Activated T-cell treated with anti-CD3 and anti-CD28 coated beads, Interleukin-2, amount 50 U/mL, for 4 hours (primary cell): ENCODE measurements around the gene TIAM2. TPM values are rescaled to one million over a fixed set of nuclear protein-coding genes. Genes with fewer than 3 reads are reported as not detected.

Source experiments
- ATAC-seq, 2 donors: fragments of 200-7000 bp; cut with Tn5 transposase; one replicate each; pipeline ENCODE4 v1.10.0; 2021
- DNase-seq: peaks from one replicate; pipeline ENCODE4 v3.0.0-alpha.2; 2020
- H3K27me3 Mint-ChIP-seq: one replicate; pipeline ENCODE4 v1.8.0; 2021; ENCODE audit warnings: low read depth, mixed read lengths
- H3K36me3 Mint-ChIP-seq: one replicate; pipeline ENCODE4 v1.8.0; 2022; ENCODE audit warnings: mixed read lengths; ENCODE audit not compliant: insufficient read depth
- H3K4me1 Mint-ChIP-seq: one replicate; pipeline ENCODE4 v1.8.0; 2021; ENCODE audit warnings: low read depth, mixed read lengths
- H3K4me3 Mint-ChIP-seq: one replicate; pipeline ENCODE4 v1.8.0; 2021; ENCODE audit warnings: mild to moderate bottlenecking, moderate library complexity, mixed read lengths
- H3K9me3 Mint-ChIP-seq: one replicate; pipeline ENCODE4 v1.8.0; 2021; ENCODE audit warnings: mixed read lengths
- total RNA-seq, 3 donors: library from RNA; stranded (reverse); gene quantifications; one replicate each; pipeline ENCODE4 v1.2.1, GENCODE V29; 2021

The TIAM2 gene
- total RNA-seq, 3 donors from 2014 or later: 11.0 to 18.5 (median 12.2) TPM

DNA sequence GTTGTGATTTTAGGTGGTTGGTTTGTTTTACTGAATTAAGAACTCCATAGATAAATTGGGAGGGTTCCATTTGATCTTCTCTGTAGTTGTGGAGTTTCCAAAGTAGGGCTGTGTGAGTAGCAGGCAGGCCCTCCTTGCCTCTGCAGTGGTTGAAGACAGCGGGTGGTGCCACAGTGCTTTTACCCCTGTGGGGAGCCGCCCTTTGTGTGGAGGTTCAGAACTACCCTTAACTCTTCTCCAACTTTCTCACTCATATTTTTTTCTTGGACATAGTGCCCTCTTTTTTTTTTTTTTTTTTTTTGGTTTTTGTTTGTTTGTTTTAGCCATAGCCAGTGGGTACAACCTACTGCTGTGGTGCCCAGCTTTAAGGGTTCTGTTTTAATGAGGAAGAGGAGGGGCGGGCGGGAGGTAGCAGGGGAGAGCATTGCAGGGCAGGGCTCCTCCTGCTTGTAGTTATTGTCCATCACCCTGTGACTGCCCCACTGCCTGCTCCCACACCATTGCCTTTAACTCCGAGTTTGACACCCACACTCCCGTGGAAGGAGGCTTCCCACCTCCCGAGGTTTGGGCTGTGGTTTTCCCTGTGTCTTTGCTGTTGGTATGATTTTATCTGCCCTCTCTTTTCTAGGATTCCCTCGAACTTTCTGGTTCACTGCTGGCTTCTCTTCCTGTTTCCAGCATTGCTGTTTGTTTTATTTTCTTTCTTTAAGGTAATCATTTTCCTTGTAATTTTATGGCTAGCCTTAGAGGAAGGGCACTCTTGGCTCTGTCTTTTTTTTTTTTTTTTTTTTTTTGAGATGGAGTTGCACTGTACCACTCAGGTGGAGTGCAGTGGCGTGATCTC, 50.7 kb downstream of the TIAM2 start:
- no peak overlapping the region for H3K4me3 Mint-ChIP-seq
- H3K27me3 Mint-ChIP-seq: no peaks in the 10 kb centered on the region
- no peaks in the 10 kb centered on the region for H3K9me3 Mint-ChIP-seq
- ATAC-seq (no peak), DNase-seq (no peak)
- H3K36me3 Mint-ChIP-seq: no peaks in the 10 kb centered on the region
- H3K4me1 Mint-ChIP-seq: peaks cover 18% of the 10 kb centered on the region

DNA sequence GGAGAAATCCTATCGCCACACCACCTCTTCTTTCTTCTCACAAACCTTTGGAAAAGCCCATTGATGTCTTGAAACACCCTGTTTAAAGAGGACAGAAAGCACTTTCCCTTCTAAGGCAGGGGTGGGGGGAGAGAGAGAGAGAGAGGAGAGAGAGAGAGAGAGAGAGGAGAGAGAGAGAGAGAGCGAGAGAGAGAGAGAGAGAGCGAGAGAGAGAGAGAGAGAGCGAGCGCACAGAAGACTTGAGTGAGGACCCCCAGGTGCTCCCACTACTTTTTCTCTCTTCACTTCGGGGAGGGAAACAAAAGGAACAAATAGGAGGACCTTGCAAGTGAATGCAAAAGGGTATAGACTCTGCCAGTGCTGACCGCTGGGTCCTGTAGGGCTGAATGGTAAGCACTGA, 52.4 kb downstream of the TIAM2 start:
- no peak overlapping the region for H3K4me3 Mint-ChIP-seq
- DNase-seq (no peak), ATAC-seq (no peak)
- no peaks in the 10 kb centered on the region for H3K36me3 Mint-ChIP-seq
- H3K27me3 Mint-ChIP-seq: no peaks in the 10 kb centered on the region
- H3K9me3 Mint-ChIP-seq: no peaks in the 10 kb centered on the region
- H3K4me1 Mint-ChIP-seq: peaks cover 27% of the 10 kb centered on the region

DNA sequence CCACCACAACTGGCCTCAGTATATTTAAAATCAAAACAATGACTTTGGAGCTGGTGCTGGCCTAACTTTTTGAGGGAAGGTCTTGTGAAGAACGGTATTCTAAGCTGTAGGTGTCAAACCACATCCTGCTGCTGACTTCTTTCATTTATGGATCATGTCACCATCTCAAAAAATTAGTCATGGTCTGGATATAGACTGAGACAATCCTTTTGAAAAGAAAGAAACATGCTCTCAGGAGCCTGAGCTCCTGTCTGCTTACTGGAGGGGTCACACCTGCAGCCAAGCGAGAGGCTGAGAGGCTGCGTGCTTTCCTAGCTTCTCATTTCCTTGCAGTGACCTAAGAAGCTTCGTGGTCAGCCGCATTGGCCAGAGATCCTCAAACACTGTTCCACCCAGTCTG, 55.2 kb downstream of the TIAM2 start:
- DNase-seq (peak; percentile 14), ATAC-seq (peak; percentile 96 to 98)
- H3K4me3 Mint-ChIP-seq: peak overlapping the region; percentile 59

DNA sequence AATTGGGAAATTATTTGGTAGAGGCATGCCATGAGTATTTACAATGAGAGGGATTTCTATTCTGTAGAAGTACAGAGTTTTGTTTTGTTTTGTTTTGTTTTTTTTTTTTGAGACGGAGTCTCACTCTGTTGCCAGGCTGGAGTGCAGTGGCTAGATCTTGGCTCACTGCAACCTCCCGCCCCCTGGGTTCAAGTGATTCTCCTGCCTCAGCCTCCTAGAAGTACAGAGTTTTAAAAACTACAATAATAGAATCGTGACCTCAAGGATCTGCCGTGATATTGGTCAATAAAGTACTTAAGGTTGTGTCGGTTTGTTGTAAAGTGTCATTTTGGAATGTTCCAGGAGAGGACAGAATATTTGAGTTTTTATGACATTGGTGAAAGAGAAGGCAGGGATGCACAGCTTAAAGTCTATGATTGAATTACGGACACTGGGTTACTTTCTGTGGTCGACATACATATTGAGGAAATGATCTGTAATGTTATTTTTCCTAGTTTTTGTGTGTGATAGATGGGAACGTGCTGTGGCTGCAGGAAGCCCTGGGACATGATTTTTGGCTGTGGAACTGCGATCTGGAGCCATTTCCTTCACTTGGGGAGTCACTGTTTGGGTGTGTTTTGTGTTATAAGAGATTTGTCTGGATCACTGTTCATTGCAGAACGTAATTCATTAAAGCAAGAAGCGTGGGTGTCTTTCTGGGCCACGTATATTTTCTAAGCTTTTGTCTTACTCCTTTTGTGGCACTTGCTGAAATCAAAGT, 59.6 kb downstream of the TIAM2 start:
- Mint-ChIP-seq H3K27me3 (no peaks in the 10 kb centered on the region), H3K9me3 (no peaks in the 10 kb centered on the region), H3K4me3 (no peak overlapping the region), H3K36me3 (no peaks in the 10 kb centered on the region), H3K4me1 (peaks cover 22% of the 10 kb centered on the region)
- ATAC-seq (no peak), DNase-seq (no peak)

More for the DNA sequence above, 55.2 kb downstream of the TIAM2 start:
- Mint-ChIP-seq H3K27me3 (no peaks in the 10 kb centered on the region), H3K9me3 (no peaks in the 10 kb centered on the region), H3K4me1 (peaks cover 27% of the 10 kb centered on the region), H3K36me3 (no peaks in the 10 kb centered on the region)

DNA sequence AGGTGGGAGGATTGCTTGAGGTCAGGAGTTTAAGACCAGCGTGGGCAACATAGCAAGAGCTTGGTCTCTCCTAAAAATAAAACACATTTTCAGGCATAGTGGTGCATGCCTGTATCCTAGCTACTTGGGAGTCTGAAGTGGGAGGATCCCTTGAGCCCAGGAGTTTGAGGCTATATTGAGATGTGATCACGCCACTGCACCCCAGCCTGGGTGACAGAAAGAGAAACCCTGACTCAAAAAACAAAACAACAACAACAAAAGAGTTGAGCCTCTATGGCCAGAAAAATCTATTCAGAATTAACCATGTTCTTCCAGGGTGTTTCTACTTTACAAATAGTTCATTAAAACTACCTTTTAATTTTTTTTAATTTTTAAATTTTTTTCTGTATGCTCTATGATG, 60.6 kb downstream of the TIAM2 start:
- H3K36me3 Mint-ChIP-seq: no peaks in the 10 kb centered on the region
- peaks cover 11% of the 10 kb centered on the region for H3K4me1 Mint-ChIP-seq
- H3K27me3 Mint-ChIP-seq: no peaks in the 10 kb centered on the region
- ATAC-seq (no peak), DNase-seq (no peak)
- no peak overlapping the region for H3K4me3 Mint-ChIP-seq
- no peaks in the 10 kb centered on the region for H3K9me3 Mint-ChIP-seq

DNA sequence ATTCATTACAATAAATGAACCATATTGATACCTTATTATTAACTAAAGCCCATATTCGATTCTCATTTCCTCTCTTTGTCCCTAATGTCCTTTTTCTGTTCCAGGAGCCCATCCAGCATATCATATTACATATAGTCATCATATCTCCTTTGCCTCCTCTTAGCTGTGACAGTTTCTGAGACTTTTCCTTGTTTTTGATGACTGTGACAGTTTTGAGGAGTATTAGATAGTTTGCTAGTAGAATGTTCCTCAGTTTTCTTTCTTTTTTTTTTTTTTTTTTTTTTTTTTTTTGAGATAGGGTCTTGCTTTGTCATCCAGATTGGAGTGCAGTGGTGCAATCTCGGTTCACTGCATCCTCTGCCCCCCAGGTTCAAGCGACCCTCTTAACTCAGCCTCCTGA, 61.6 kb downstream of the TIAM2 start:
- no peak for ATAC-seq
- peaks cover 4% of the 10 kb centered on the region for H3K4me1 Mint-ChIP-seq

DNA sequence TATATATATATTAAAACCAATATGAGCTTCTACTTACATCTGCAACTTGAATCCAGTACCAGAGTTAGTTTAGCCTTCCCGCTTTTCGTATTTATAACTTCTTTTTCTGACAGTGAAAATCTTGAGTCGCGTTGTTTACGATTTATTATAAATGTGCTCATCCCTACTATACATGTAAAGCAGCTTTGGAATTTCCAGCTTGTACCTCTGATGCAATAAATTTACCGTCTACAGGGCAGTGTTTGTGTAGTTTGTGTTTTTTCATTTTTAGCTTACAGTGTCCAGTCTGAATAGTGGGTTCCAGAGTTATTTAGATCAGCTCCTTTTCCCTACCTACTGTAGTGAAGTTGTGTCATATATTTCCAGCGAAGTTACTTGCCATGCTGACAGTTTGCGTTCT, 66.3 kb downstream of the TIAM2 start:
- DNase-seq (no peak), ATAC-seq (no peak)
- H3K9me3 Mint-ChIP-seq: no peaks in the 10 kb centered on the region
- no peaks in the 10 kb centered on the region for H3K27me3 Mint-ChIP-seq
- H3K4me3 Mint-ChIP-seq: no peak overlapping the region
- no peaks in the 10 kb centered on the region for H3K36me3 Mint-ChIP-seq
- peaks cover 4% of the 10 kb centered on the region for H3K4me1 Mint-ChIP-seq

More for the DNA sequence above, 61.6 kb downstream of the TIAM2 start:
- no peaks in the 10 kb centered on the region for H3K36me3 Mint-ChIP-seq
- H3K4me3 Mint-ChIP-seq: no peak overlapping the region
- DNase-seq: no peak
- no peaks in the 10 kb centered on the region for H3K27me3 Mint-ChIP-seq
- H3K9me3 Mint-ChIP-seq: no peaks in the 10 kb centered on the region

DNA sequence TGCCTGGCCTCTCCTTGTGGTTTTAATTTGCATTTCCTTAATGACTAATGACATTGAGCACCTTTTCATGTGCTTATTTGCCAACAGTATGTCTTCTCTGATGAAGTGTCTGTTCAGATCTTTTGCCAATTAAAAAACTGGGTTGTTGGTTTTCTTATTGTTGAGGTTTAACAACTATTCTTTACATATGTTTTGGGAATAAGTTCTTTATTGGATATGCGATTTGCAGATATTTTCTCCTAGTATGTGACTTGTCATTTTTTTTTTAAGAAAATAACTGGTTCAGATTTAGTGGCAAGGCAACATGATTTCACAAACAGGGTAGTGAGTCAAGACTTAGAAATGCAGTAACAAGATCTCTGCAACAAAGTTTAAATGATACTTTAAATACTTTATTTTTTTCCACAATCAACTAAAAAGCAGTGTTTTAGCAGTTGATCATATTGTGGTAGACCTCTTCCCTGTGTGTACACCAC, 67.8 kb downstream of the TIAM2 start:
- Mint-ChIP-seq H3K4me1 (peaks cover 4% of the 10 kb centered on the region), H3K4me3 (no peak overlapping the region)
- no peak for ATAC-seq

DNA sequence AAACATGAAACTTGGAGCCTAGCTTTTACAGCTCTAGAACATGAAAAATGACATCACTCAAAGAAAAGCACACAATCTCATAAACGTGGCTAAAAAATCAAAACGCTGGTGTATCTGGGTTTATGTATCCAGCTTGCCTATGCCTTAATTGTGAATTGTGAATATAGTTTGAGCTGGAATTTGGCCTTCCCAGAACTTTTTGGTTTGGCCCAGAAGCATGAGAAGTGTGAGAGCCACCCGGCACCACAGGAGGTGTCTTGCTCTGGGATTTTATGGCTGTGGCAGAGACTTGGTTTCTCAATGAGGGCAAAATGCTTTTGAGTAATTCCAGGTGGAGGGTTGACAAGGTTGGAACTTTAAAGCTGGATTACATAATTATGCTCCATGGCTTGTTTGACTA, 69.2 kb downstream of the TIAM2 start:
- Mint-ChIP-seq H3K9me3 (no peaks in the 10 kb centered on the region), H3K4me1 (peaks cover 3% of the 10 kb centered on the region), H3K27me3 (peaks cover 1% of the 10 kb centered on the region), H3K36me3 (no peaks in the 10 kb centered on the region), H3K4me3 (no peak overlapping the region)
- ATAC-seq: no peak
- DNase-seq: no peak

More for the DNA sequence above, 67.8 kb downstream of the TIAM2 start:
- Mint-ChIP-seq H3K27me3 (no peaks in the 10 kb centered on the region), H3K9me3 (no peaks in the 10 kb centered on the region), H3K36me3 (no peaks in the 10 kb centered on the region)
- no peak for DNase-seq

DNA sequence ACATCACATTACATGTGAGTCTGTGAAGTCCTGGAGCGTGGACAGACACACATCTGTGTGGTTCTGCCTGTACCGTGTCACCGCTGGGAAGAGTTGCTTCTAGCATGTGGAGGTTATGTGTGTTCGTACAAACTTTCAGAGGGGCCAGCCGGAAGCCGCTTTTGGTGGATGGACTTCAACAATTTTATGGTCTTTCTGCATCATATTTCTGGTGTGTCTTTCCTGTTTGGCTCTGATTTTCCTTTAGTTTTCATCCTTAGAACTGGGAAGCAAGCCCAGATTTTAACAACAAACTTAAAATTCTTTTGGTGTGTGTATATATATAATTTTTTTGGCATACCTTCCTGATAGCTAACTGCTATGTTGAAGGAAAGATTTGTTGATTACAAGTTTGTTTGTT, 71.2 kb downstream of the TIAM2 start:
- H3K4me3 Mint-ChIP-seq: no peak overlapping the region
- peaks cover 1% of the 10 kb centered on the region for H3K27me3 Mint-ChIP-seq
- H3K36me3 Mint-ChIP-seq: no peaks in the 10 kb centered on the region
- H3K4me1 Mint-ChIP-seq: peaks cover 3% of the 10 kb centered on the region
- DNase-seq (no peak), ATAC-seq (no peak)
- no peaks in the 10 kb centered on the region for H3K9me3 Mint-ChIP-seq

DNA sequence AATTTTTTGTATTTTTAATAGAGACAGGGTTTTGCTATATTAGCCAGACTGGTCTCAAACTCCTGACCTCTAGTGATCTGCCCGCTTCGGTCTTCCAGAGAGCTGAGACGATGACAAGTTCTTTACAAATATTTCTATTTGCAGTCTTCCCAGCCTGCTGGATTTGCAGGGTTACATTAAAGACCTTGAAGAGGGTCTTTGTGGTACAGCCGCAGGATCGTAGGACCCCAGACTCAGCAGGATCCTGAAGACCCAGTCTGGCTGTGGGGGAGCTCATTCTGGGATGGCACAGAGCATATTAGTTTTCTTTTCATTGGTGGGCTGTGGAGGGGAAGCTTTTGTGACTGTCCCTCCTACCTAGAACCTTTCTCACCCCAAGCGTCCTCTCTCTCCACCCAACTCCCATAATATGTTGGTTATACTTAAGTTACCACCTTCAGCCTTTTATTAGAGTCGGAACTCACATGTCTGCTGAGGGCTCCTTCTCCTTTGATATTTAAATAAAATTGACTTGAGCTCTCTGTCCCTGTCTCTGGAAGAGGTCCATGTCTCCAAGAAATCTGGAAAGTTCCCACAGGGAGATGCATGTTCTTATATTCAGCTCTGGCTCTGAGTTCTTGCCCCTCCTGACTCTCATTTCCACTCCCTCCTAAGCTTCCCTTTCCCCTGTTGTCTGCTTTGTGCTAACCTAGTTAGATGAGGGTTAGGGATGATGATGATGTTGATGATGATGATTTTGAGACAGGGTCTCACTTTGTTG, 72.0 kb downstream of the TIAM2 start:
- Mint-ChIP-seq H3K4me1 (peaks cover 3% of the 10 kb centered on the region), H3K4me3 (no peak overlapping the region), H3K27me3 (peaks cover 1% of the 10 kb centered on the region), H3K9me3 (no peaks in the 10 kb centered on the region), H3K36me3 (no peaks in the 10 kb centered on the region)
- DNase-seq (no peak), ATAC-seq (no peak)

DNA sequence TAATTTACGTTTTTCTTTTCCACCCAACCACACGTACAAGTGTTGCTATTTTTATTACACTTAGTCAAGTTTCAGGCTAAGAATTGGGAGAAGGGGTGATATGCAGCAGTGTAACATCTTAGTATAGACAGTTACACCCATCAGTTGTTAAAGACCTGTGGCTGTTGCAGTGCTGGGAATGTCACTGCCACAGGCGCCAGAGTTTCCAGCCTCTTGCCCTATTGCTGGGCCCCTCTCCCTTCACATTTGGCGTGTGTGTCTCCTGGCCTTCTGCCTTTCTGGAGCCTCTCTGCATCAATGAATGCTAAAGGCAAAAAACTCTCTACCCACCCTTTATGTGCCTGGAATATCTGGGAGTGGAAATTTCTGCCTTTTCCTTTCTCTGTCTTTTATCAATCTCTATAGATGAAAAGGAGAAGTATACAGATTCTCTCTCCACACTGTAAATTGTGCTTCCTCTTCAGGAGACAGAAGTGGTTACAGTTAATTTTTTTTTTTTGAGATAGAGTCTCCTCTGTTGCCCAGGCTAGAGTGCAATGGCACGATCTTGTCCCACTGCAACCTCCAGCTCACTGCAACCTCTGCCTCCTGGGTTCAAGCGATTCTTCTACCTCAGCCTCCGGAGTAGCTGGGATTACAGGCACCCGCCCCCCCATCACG, 73.0 kb downstream of the TIAM2 start:
- Mint-ChIP-seq H3K4me1 (no peaks in the 10 kb centered on the region), H3K27me3 (peaks cover 1% of the 10 kb centered on the region), H3K9me3 (no peaks in the 10 kb centered on the region), H3K4me3 (no peak overlapping the region), H3K36me3 (no peaks in the 10 kb centered on the region)
- no peak for ATAC-seq
- DNase-seq: no peak

DNA sequence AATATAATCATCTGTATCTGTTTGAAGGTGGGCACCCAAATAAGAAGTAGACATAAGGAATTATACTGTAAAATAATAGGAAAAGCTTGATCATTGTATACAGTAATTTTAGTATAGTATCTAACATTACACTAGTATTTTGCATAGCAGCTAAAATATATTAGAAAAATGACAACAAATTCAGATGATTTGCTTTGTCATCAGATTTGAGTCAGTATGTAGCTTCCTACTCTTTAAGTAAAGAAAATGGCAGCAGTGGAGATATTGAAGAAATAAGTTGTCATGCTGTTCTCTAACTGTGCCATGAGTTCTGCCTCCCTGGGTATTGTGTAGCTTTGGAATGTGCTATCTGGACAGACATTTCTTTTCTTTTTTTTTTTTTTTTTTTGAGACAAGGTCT, 74.4 kb downstream of the TIAM2 start:
- H3K9me3 Mint-ChIP-seq: no peaks in the 10 kb centered on the region
- peaks cover 1% of the 10 kb centered on the region for H3K27me3 Mint-ChIP-seq
- ATAC-seq (no peak), DNase-seq (no peak)
- H3K36me3 Mint-ChIP-seq: no peaks in the 10 kb centered on the region
- no peaks in the 10 kb centered on the region for H3K4me1 Mint-ChIP-seq
- H3K4me3 Mint-ChIP-seq: no peak overlapping the region
